Ishikawa (cell line): ENCODE measurements around the gene NTSR1.

Experiments used
- CEBPB ChIP-seq: IDR thresholded peaks from 2 replicates; pipeline ENCODE4 v1.6.1; 2012
- EGR1 ChIP-seq: IDR thresholded peaks from 2 replicates; pipeline ENCODE4 v1.6.1; 2012
- EP300 ChIP-seq: IDR thresholded peaks from 2 replicates; pipeline ENCODE4 v1.6.1; 2012; ENCODE audit warnings: borderline replicate concordance
- NFIC ChIP-seq: IDR thresholded peaks from 2 replicates; pipeline ENCODE4 v1.6.1; 2012
- REST ChIP-seq: IDR thresholded peaks from 2 replicates; pipeline ENCODE4 v1.6.1; 2012; ENCODE audit warnings: low read depth, mild to moderate bottlenecking
- TAF1 ChIP-seq: IDR thresholded peaks from 2 replicates; pipeline ENCODE4 v1.6.1; 2012; ENCODE audit warnings: low read depth, mild to moderate bottlenecking
- TEAD4 ChIP-seq: IDR thresholded peaks from 2 replicates; pipeline ENCODE4 v1.6.1; 2012
- TF ChIP-seq, protein P1 (sequence below): IDR thresholded peaks from 2 replicates; pipeline ENCODE4 v1.6.1; 2012

GRCh38 chr20:62679978-62680589 is 28.6 kb upstream of the NTSR1 start:
- TF ChIP-seq, protein P1, sequence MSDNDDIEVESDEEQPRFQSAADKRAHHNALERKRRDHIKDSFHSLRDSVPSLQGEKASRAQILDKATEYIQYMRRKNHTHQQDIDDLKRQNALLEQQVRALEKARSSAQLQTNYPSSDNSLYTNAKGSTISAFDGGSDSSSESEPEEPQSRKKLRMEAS: no peak
- no peak for TF ChIP-seq CEBPB
- no peak for TF ChIP-seq REST
- no peak for TF ChIP-seq NFIC
- TF ChIP-seq EP300: no peak
- TF ChIP-seq TEAD4: no peak
- TF ChIP-seq TAF1: no peak
- TF ChIP-seq EGR1: no peak
